HG03457 (cell line): Measurements from ENCODE around the gene BRME1.
"Not testable (repeated sequence)": the region's sequence is repeated elsewhere in the genome, so short reads cannot be mapped to it uniquely, and the experiment has no call there.

Experiments
- ATAC-seq: cut with Tn5 transposase; IDR thresholded peaks from one replicate; pipeline ENCODE4 v1.9.1; 2021; ENCODE audit warnings: moderate number of reproducible peaks; ENCODE audit not compliant: unreplicated experiment

The BRME1 gene

GRCh38 chr19:13929340-13929739 lies 23.4 kb upstream of the BRME1 start:
- no peak for ATAC-seq

- ATAC-seq = no peak
Measured at GRCh38 chr19:13926715-13927114, 20.8 kb upstream of the BRME1 start.

- no peak for ATAC-seq
Measured at GRCh38 chr19:13926010-13926409, 20.1 kb upstream of the BRME1 start.

GRCh38 chr19:13923194-13923987 lies 17.5 kb upstream of the BRME1 start:
- ATAC-seq = no peak

GRCh38 chr19:13922118-13922517 lies 16.2 kb upstream of the BRME1 start:
- ATAC-seq = not testable (repeated sequence)

GRCh38 chr19:13920940-13921747 lies 15.2 kb upstream of the BRME1 start:
- no peak for ATAC-seq

- no peak for ATAC-seq
Measured at GRCh38 chr19:13920524-13920923, 14.6 kb upstream of the BRME1 start.

GRCh38 chr19:13918726-13919411 lies 13.0 kb upstream of the BRME1 start:
- no peak for ATAC-seq

- no peak for ATAC-seq
Measured at GRCh38 chr19:13917888-13918406, 12.0 kb upstream of the BRME1 start.

GRCh38 chr19:13914777-13915176 lies 8.9 kb upstream of the BRME1 start:
- ATAC-seq = no peak

GRCh38 chr19:13913352-13913751 lies 7.4 kb upstream of the BRME1 start:
- no peak for ATAC-seq

GRCh38 chr19:13909430-13909829 lies 3.5 kb upstream of the BRME1 start:
- ATAC-seq = no peak

- ATAC-seq = no peak
Measured at GRCh38 chr19:13908674-13909073, 2.8 kb upstream of the BRME1 start.

GRCh38 chr19:13906910-13907309 lies 993 bp upstream of the BRME1 start:
- ATAC-seq = no peak

- ATAC-seq = no peak
Measured at GRCh38 chr19:13906521-13906904, 596 bp upstream of the BRME1 start.

- no peak for ATAC-seq
Measured at GRCh38 chr19:13902993-13903555, 2.8 kb downstream of the BRME1 start.

GRCh38 chr19:13899912-13900584 lies 5.9 kb downstream of the BRME1 start:
- no peak for ATAC-seq

GRCh38 chr19:13899393-13899792 lies 6.5 kb downstream of the BRME1 start:
- no peak for ATAC-seq

- ATAC-seq = no peak
Measured at GRCh38 chr19:13896227-13896626, 9.7 kb downstream of the BRME1 start.

- no peak for ATAC-seq
Measured at GRCh38 chr19:13894552-13894951, 11.4 kb downstream of the BRME1 start.

- ATAC-seq = no peak
Measured at GRCh38 chr19:13892870-13893269, 13.0 kb downstream of the BRME1 start.
